ENCODE measurements around the gene ATXN3.

Gene ATXN3

GRCh38 chr14:92106143-92106926, at the start of gene ATXN3:
ATXN3 (minus strand) TSS chr14:92106582; CDS start chr14:92106552, 30 bp downstream.
- no peaks in the 10 kb centered on the region for H3K27me3 ChIP-seq (ENCODE audit: insufficient read depth, low read length)
- H3K36me3 ChIP-seq (ENCODE audit: insufficient read depth, low read length) = no peaks in the 10 kb centered on the region
- H3K4me1 ChIP-seq (ENCODE audit: insufficient read depth, low read length) = peaks cover 11% of the 10 kb centered on the region
- H2AFZ ChIP-seq (ENCODE audit: low read depth, low read length) = peak within 1 kb of the TSS; percentile 93
- H3K4me3 ChIP-seq (ENCODE audit: low read length) = peak within 1 kb of the TSS; percentile 76
- H3K9me3 ChIP-seq (ENCODE audit: low read length) = no peaks in the 10 kb centered on the region

GRCh38 chr14:92154283-92154942, 48.0 kb upstream of the ATXN3 start:
- Histone ChIP-seq H3K4me1 (ENCODE audit: insufficient read depth, low read length) (no peaks in the 10 kb centered on the region), H3K27me3 (ENCODE audit: insufficient read depth, low read length) (no peaks in the 10 kb centered on the region), H3K4me3 (ENCODE audit: low read length) (no peak overlapping the region), H3K9me3 (ENCODE audit: low read length) (no peaks in the 10 kb centered on the region), H3K36me3 (ENCODE audit: insufficient read depth, low read length) (peaks cover 68% of the 10 kb centered on the region), H2AFZ (ENCODE audit: low read depth, low read length) (no peak overlapping the region)

GRCh38 chr14:92153581-92153980, 47.2 kb upstream of the ATXN3 start:
- Histone ChIP-seq H3K4me3 (ENCODE audit: low read length) (no peak overlapping the region), H3K9me3 (ENCODE audit: low read length) (no peaks in the 10 kb centered on the region), H2AFZ (ENCODE audit: low read depth, low read length) (no peak overlapping the region), H3K27me3 (ENCODE audit: insufficient read depth, low read length) (no peaks in the 10 kb centered on the region), H3K4me1 (ENCODE audit: insufficient read depth, low read length) (no peaks in the 10 kb centered on the region), H3K36me3 (ENCODE audit: insufficient read depth, low read length) (peaks cover 68% of the 10 kb centered on the region)

- no peak overlapping the region for H3K4me3 ChIP-seq (ENCODE audit: low read length)
- H3K9me3 ChIP-seq (ENCODE audit: low read length) = no peaks in the 10 kb centered on the region
- no peaks in the 10 kb centered on the region for H3K27me3 ChIP-seq (ENCODE audit: insufficient read depth, low read length)
- H3K36me3 ChIP-seq (ENCODE audit: insufficient read depth, low read length) = peaks cover 77% of the 10 kb centered on the region
- no peak overlapping the region for H2AFZ ChIP-seq (ENCODE audit: low read depth, low read length)
- no peaks in the 10 kb centered on the region for H3K4me1 ChIP-seq (ENCODE audit: insufficient read depth, low read length)
Measured at GRCh38 chr14:92144708-92145107, 38.3 kb upstream of the ATXN3 start.

- Histone ChIP-seq H3K36me3 (ENCODE audit: insufficient read depth, low read length) (peaks cover 74% of the 10 kb centered on the region), H2AFZ (ENCODE audit: low read depth, low read length) (no peak overlapping the region), H3K4me1 (ENCODE audit: insufficient read depth, low read length) (no peaks in the 10 kb centered on the region), H3K9me3 (ENCODE audit: low read length) (no peaks in the 10 kb centered on the region), H3K27me3 (ENCODE audit: insufficient read depth, low read length) (no peaks in the 10 kb centered on the region), H3K4me3 (ENCODE audit: low read length) (no peak overlapping the region)
Measured at GRCh38 chr14:92143962-92144361, 37.6 kb upstream of the ATXN3 start.

- no peaks in the 10 kb centered on the region for H3K27me3 ChIP-seq (ENCODE audit: insufficient read depth, low read length)
- H3K4me1 ChIP-seq (ENCODE audit: insufficient read depth, low read length) = no peaks in the 10 kb centered on the region
- no peak overlapping the region for H2AFZ ChIP-seq (ENCODE audit: low read depth, low read length)
- H3K36me3 ChIP-seq (ENCODE audit: insufficient read depth, low read length) = peaks cover 75% of the 10 kb centered on the region
- no peak overlapping the region for H3K4me3 ChIP-seq (ENCODE audit: low read length)
- H3K9me3 ChIP-seq (ENCODE audit: low read length) = no peaks in the 10 kb centered on the region
Measured at GRCh38 chr14:92143309-92143708, 36.9 kb upstream of the ATXN3 start.

GRCh38 chr14:92135269-92135668, 28.9 kb upstream of the ATXN3 start:
- Histone ChIP-seq H3K36me3 (ENCODE audit: insufficient read depth, low read length) (peaks cover 79% of the 10 kb centered on the region), H3K4me1 (ENCODE audit: insufficient read depth, low read length) (no peaks in the 10 kb centered on the region), H3K27me3 (ENCODE audit: insufficient read depth, low read length) (no peaks in the 10 kb centered on the region), H3K9me3 (ENCODE audit: low read length) (no peaks in the 10 kb centered on the region), H2AFZ (ENCODE audit: low read depth, low read length) (no peak overlapping the region), H3K4me3 (ENCODE audit: low read length) (no peak overlapping the region)

- no peaks in the 10 kb centered on the region for H3K9me3 ChIP-seq (ENCODE audit: low read length)
- no peak overlapping the region for H3K4me3 ChIP-seq (ENCODE audit: low read length)
- no peaks in the 10 kb centered on the region for H3K4me1 ChIP-seq (ENCODE audit: insufficient read depth, low read length)
- H3K36me3 ChIP-seq (ENCODE audit: insufficient read depth, low read length) = peaks cover 83% of the 10 kb centered on the region
- H3K27me3 ChIP-seq (ENCODE audit: insufficient read depth, low read length) = no peaks in the 10 kb centered on the region
- H2AFZ ChIP-seq (ENCODE audit: low read depth, low read length) = no peak overlapping the region
Measured at GRCh38 chr14:92134456-92134855, 28.1 kb upstream of the ATXN3 start.

- H3K4me3 ChIP-seq (ENCODE audit: low read length) = peak overlapping the region; percentile 93
- peaks cover 5% of the 10 kb centered on the region for H3K4me1 ChIP-seq (ENCODE audit: insufficient read depth, low read length)
- H2AFZ ChIP-seq (ENCODE audit: low read depth, low read length) = peak overlapping the region; percentile 81
- no peaks in the 10 kb centered on the region for H3K9me3 ChIP-seq (ENCODE audit: low read length)
- H3K36me3 ChIP-seq (ENCODE audit: insufficient read depth, low read length) = peaks cover 23% of the 10 kb centered on the region
- H3K27me3 ChIP-seq (ENCODE audit: insufficient read depth, low read length) = no peaks in the 10 kb centered on the region
Measured at GRCh38 chr14:92122761-92123160, 16.4 kb upstream of the ATXN3 start.

- peaks cover 18% of the 10 kb centered on the region for H3K36me3 ChIP-seq (ENCODE audit: insufficient read depth, low read length)
- peak overlapping the region; percentile 81 for H2AFZ ChIP-seq (ENCODE audit: low read depth, low read length)
Measured at GRCh38 chr14:92122351-92122677, 15.9 kb upstream of the ATXN3 start.

GRCh38 chr14:92121670-92122350, 15.4 kb upstream of the ATXN3 start, which contains the start of the genes CPSF2 and NDUFB1:
CPSF2 (plus strand) TSS chr14:92121969; CDS start chr14:92130985, 9,016 bp downstream.
NDUFB1 (minus strand) TSS chr14:92121706; CDS start chr14:92117637, 4,069 bp downstream.
- Histone ChIP-seq H3K9me3 (ENCODE audit: low read length) (no peaks in the 10 kb centered on the region), H3K4me1 (ENCODE audit: insufficient read depth, low read length) (peaks cover 5% of the 10 kb centered on the region), H3K36me3 (ENCODE audit: insufficient read depth, low read length) (peaks cover 16% of the 10 kb centered on the region), H3K4me3 (ENCODE audit: low read length) (peak within 1 kb of the TSS; percentile 93), H2AFZ (ENCODE audit: low read depth, low read length) (peak within 1 kb of the TSS; percentile 81), H3K27me3 (ENCODE audit: insufficient read depth, low read length) (no peaks in the 10 kb centered on the region)

More at GRCh38 chr14:92122351-92122677, 15.9 kb upstream of the ATXN3 start:
- H3K4me3 ChIP-seq (ENCODE audit: low read length) = peak overlapping the region; percentile 93
- H3K9me3 ChIP-seq (ENCODE audit: low read length) = no peaks in the 10 kb centered on the region
- peaks cover 5% of the 10 kb centered on the region for H3K4me1 ChIP-seq (ENCODE audit: insufficient read depth, low read length)
- no peaks in the 10 kb centered on the region for H3K27me3 ChIP-seq (ENCODE audit: insufficient read depth, low read length)

- H3K9me3 ChIP-seq (ENCODE audit: low read length) = no peaks in the 10 kb centered on the region
- no peaks in the 10 kb centered on the region for H3K27me3 ChIP-seq (ENCODE audit: insufficient read depth, low read length)
- peak overlapping the region; percentile 81 for H2AFZ ChIP-seq (ENCODE audit: low read depth, low read length)
- peaks cover 15% of the 10 kb centered on the region for H3K36me3 ChIP-seq (ENCODE audit: insufficient read depth, low read length)
- peak overlapping the region; percentile 93 for H3K4me3 ChIP-seq (ENCODE audit: low read length)
- H3K4me1 ChIP-seq (ENCODE audit: insufficient read depth, low read length) = peaks cover 5% of the 10 kb centered on the region
Measured at GRCh38 chr14:92121207-92121669, 14.9 kb upstream of the ATXN3 start.

- no peaks in the 10 kb centered on the region for H3K36me3 ChIP-seq (ENCODE audit: insufficient read depth, low read length)
- no peaks in the 10 kb centered on the region for H3K27me3 ChIP-seq (ENCODE audit: insufficient read depth, low read length)
- no peak overlapping the region for H3K4me3 ChIP-seq (ENCODE audit: low read length)
- H3K9me3 ChIP-seq (ENCODE audit: low read length) = no peaks in the 10 kb centered on the region
- no peak overlapping the region for H2AFZ ChIP-seq (ENCODE audit: low read depth, low read length)
- H3K4me1 ChIP-seq (ENCODE audit: insufficient read depth, low read length) = peaks cover 11% of the 10 kb centered on the region
Measured at GRCh38 chr14:92109490-92109889, 3.1 kb upstream of the ATXN3 start.
